ENCODE measurements around the gene IGF1R.

Gene IGF1R

DNA sequence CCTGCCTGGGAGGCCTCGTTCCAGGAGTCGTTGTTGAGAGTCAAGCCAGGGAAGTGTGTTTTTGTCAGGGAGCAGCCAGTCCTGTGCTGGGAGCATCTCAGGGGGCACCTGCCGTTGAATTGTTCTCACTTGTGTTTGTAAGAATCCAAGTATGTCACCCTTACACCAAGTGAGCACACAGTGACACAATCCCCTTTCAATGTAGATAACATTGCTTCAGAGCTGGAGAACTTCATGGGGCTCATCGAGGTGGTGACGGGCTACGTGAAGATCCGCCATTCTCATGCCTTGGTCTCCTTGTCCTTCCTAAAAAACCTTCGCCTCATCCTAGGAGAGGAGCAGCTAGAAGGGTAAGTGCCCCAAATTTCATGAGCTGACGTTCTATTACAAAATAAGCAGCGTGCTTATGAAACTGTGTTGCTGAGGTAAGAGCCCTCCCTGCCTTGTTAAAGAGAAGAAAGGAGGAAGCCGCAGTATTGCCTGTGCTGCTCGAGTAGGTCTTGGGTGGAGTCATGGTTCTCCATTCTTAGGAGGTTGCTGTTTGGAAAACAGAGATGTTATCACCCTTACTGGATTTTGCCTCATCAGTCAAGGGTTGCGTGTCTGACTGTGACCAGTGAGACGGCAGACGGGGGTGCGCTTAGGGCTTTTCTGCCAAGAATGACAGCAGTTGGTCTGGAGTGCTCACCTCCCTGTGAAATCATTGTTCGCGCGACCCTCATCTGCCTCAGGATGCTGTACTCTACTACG lies 251.1 kb downstream of the IGF1R start:
- H3K9me3 Mint-ChIP-seq: no peaks in the 10 kb centered on the region
- no peak overlapping the region for H3K4me3 Mint-ChIP-seq
- no peak for DNase-seq (ENCODE audit: low spot score)
- H3K36me3 Mint-ChIP-seq (ENCODE audit: low read depth): peaks cover 14% of the 10 kb centered on the region
- peaks cover 10% of the 10 kb centered on the region for H3K4me1 Mint-ChIP-seq (ENCODE audit: low read depth)
- H3K27ac Mint-ChIP-seq: no peak overlapping the region
- H3K27me3 Mint-ChIP-seq (ENCODE audit: low read depth): no peaks in the 10 kb centered on the region

DNA sequence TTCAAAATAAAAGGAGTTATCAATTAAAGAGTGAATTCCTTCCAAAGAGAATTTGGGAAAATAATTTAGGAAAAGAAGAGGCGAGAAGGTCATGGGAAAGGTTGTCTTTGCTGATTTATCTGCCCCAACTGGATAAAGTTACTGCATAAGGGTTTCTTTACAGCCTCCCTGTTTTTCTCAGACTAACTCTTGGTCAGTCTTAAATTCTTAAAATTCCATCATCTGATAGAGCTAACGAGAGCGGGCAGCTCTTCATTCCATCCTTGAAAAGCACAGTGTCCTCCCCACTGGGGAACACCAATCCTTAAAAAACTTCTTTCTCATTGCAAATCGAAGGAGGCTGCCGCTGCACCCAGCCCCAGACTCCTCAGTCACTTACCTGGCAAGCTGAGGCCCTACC lies 252.0 kb downstream of the IGF1R start:
- Mint-ChIP-seq H3K36me3 (ENCODE audit: low read depth) (peaks cover 14% of the 10 kb centered on the region), H3K4me3 (no peak overlapping the region), H3K27me3 (ENCODE audit: low read depth) (no peaks in the 10 kb centered on the region), H3K4me1 (ENCODE audit: low read depth) (peaks cover 12% of the 10 kb centered on the region), H3K27ac (no peak overlapping the region), H3K9me3 (no peaks in the 10 kb centered on the region)
- DNase-seq (ENCODE audit: low spot score): no peak

DNA sequence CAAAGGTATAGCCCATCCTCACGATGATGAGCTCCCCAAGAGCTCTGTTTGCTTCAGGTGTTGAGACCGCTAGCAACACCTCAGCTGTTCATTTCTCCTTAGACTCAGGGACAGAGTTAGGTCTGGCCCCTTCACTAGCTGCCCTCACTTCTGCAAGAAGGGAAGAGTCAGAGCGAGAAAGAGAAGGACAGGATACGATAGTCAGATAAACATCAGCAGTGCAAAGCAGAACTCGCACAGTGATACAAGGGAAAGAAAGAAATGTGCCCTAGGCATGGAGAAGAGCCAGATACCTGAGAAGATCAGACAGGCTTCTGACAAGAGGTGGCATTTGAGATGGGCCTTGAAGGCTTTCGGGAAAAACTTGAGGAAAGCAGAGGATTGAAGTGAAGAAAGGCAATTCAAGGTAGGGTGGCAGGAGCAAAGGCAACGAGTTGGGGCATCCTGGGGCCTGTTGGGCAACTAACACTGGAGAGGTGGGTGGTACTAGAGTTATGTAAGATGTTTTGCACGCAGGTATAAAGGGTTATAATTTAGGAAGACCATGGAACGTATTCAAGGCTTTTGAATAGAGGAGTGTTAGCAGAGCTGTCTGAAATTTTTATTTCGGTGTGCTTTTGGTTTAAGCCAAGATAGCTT lies 253.2 kb downstream of the IGF1R start:
- no peaks in the 10 kb centered on the region for H3K27me3 Mint-ChIP-seq (ENCODE audit: low read depth)
- H3K9me3 Mint-ChIP-seq: no peaks in the 10 kb centered on the region
- peak overlapping the region; percentile 0 for H3K4me3 Mint-ChIP-seq
- peaks cover 14% of the 10 kb centered on the region for H3K36me3 Mint-ChIP-seq (ENCODE audit: low read depth)
- H3K27ac Mint-ChIP-seq: no peak overlapping the region
- DNase-seq (ENCODE audit: low spot score): no peak
- peaks cover 12% of the 10 kb centered on the region for H3K4me1 Mint-ChIP-seq (ENCODE audit: low read depth)

DNA sequence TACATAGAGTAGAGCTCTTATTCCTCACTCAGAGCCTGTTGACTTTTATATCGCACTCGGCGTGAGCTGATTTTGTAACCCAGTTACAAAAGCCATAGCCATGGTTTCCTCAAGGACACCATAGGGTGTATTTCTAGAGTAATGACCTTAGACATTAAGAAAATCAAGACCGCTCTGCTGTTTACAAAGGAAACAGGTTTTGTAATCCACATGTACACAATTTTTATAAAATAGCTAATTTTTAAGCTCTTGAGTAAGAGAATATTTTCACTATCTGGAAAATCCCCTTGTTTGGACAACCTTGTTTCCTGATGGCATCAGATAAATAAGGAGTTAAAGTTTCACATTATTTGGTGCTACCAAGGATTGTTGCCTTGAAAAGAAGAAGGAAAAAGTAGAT lies 254.6 kb downstream of the IGF1R start:
- Mint-ChIP-seq H3K9me3 (no peaks in the 10 kb centered on the region), H3K4me1 (ENCODE audit: low read depth) (peaks cover 12% of the 10 kb centered on the region), H3K27ac (no peak overlapping the region), H3K4me3 (no peak overlapping the region), H3K36me3 (ENCODE audit: low read depth) (peaks cover 5% of the 10 kb centered on the region), H3K27me3 (ENCODE audit: low read depth) (no peaks in the 10 kb centered on the region)
- DNase-seq (ENCODE audit: low spot score): no peak

DNA sequence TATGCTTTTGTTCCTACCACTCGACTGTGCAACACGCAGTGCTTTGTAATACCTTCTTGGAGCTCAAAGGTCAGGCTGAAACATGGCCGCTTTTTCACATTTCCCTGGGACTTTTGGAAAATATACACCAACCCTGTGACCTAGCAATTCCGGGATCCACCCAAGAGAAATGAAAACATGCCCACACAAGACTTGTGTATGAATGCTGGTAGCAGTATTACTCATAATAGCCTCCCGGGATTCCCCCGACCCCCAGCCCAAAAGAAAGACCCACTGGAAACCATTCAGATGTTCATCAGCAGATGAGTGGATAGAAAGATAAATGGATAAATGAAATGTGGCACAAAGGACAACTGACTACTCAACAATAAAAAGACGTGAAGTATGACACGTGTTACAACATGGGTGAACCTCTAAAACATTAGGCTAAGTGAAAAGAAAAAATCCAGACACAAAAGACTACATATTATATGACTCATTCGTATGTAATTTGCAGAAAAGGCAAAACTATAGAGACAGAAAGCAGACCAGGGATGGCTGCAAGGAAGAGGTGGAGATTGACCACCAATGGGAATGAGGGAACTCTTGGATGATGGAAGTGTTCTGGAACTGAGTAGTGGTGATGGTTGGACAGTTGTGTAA lies 255.2 kb downstream of the IGF1R start:
- DNase-seq (ENCODE audit: low spot score): peak; percentile 16
- Mint-ChIP-seq H3K27ac (no peak overlapping the region), H3K36me3 (ENCODE audit: low read depth) (peaks cover 4% of the 10 kb centered on the region), H3K27me3 (ENCODE audit: low read depth) (no peaks in the 10 kb centered on the region), H3K4me3 (no peak overlapping the region), H3K4me1 (ENCODE audit: low read depth) (peaks cover 12% of the 10 kb centered on the region), H3K9me3 (no peaks in the 10 kb centered on the region)

DNA sequence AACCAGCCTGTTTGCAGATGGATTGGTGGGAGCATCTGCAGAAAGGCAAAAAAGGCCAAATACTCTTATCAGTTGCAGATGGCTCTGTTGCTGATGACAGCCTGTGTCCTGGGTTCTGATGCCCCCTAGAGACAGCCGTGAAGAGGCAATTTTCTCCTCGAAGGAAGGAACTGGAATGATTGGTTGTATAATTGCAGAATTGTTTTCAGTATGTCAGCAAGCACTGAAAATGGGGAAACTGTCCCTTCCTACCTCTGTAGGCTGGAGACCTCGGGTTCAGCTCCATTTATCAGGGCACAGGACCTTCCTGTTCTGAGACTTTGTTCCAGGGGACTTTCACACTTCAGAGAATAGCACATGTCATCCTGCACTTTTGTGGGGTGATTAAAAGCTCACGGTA lies 256.2 kb downstream of the IGF1R start:
- Mint-ChIP-seq H3K27me3 (ENCODE audit: low read depth) (no peaks in the 10 kb centered on the region), H3K9me3 (no peaks in the 10 kb centered on the region), H3K27ac (no peak overlapping the region), H3K36me3 (ENCODE audit: low read depth) (peaks cover 4% of the 10 kb centered on the region), H3K4me3 (no peak overlapping the region), H3K4me1 (ENCODE audit: low read depth) (peaks cover 12% of the 10 kb centered on the region)
- DNase-seq (ENCODE audit: low spot score): no peak

DNA sequence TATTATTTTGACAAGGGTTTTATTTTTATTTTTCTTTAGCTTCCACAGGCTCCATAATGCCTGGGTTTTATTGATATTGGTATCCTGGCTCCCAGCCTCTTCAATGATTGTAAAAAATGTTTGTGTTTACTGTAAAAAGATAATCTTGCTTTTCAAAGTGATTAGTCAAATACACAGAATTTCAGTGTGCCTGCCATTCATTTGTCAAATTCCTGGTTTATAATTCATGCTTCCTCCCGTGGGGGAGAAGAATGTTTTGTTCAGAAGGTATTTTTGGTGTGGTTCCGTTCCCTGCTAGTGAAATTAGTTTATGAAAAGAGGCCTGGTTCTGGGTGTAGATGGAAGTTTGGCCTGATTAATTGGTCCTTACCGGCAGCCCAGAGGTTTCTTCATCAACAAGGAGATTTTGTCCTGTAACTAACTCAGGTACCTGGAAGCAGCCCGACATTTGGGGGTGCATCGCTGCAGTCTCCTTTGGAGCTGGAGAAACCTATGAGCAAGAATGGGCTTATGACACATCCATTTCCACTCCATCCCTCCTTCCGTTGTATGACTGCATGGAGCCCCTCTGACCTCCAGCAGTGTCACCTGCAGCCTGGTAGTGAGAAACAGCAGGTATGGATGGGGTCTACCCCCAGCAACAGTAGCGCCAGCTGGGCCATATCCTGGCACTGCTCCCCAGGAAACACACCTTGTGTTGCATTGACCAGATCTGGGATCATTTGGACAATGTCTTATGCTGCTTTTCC lies 257.8 kb downstream of the IGF1R start:
- no peaks in the 10 kb centered on the region for H3K27me3 Mint-ChIP-seq (ENCODE audit: low read depth)
- DNase-seq (ENCODE audit: low spot score): no peak
- H3K4me3 Mint-ChIP-seq: no peak overlapping the region
- peaks cover 2% of the 10 kb centered on the region for H3K36me3 Mint-ChIP-seq (ENCODE audit: low read depth)
- peaks cover 12% of the 10 kb centered on the region for H3K4me1 Mint-ChIP-seq (ENCODE audit: low read depth)
- H3K27ac Mint-ChIP-seq: no peak overlapping the region
- H3K9me3 Mint-ChIP-seq: no peaks in the 10 kb centered on the region

DNA sequence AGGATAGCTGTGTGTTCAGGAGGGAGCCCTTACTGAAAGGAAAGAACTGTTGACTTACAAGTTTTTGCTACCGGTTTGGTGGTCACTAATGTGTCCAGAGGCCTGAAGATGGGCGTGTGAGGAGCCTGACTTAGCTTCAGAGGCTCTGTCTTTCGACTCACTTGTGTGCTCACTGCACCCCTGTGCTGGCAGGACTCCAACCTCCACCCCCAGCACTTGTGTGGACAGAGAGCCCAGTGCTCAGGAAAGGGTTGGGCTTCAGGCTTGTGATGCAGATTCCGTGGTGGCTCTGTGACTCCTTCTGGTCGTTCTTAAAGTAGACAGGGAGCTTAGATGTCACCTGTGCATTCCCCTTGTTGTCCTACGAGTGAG lies 258.4 kb downstream of the IGF1R start:
- Mint-ChIP-seq H3K4me1 (ENCODE audit: low read depth) (peaks cover 7% of the 10 kb centered on the region), H3K9me3 (no peaks in the 10 kb centered on the region), H3K4me3 (no peak overlapping the region), H3K27ac (no peak overlapping the region), H3K36me3 (ENCODE audit: low read depth) (peaks cover 2% of the 10 kb centered on the region), H3K27me3 (ENCODE audit: low read depth) (no peaks in the 10 kb centered on the region)
- no peak for DNase-seq (ENCODE audit: low spot score)

DNA sequence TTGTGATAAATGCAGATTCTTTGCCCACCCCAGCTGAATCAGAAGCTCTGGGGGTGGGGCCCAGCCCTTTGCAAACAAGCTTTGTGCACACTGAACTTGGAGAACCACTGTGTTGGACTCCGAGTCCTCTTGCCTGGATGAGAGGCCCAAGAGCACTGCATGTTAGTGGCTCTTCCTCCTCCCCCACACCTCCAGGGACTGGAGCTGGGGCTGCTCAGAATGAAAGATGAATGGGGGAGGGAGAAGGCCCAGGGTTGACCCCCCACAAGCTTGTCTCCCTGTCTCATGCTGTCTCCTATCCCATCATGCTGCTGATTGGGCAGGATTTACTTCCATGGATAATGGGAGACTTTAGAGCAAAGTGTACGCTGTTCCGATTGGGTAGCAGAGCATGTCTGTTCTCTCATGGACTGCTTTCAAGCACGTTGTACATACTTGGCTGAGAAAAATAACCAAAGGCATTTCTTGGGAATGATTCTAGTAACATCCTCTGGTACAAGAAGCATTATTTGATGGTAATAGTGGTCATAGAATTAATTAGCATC lies 259.7 kb downstream of the IGF1R start:
- H3K4me3 Mint-ChIP-seq: no peak overlapping the region
- H3K27me3 Mint-ChIP-seq (ENCODE audit: low read depth): no peaks in the 10 kb centered on the region
- no peak overlapping the region for H3K27ac Mint-ChIP-seq
- no peaks in the 10 kb centered on the region for H3K9me3 Mint-ChIP-seq
- peaks cover 6% of the 10 kb centered on the region for H3K36me3 Mint-ChIP-seq (ENCODE audit: low read depth)
- no peak for DNase-seq (ENCODE audit: low spot score)
- H3K4me1 Mint-ChIP-seq (ENCODE audit: low read depth): peaks cover 6% of the 10 kb centered on the region

DNA sequence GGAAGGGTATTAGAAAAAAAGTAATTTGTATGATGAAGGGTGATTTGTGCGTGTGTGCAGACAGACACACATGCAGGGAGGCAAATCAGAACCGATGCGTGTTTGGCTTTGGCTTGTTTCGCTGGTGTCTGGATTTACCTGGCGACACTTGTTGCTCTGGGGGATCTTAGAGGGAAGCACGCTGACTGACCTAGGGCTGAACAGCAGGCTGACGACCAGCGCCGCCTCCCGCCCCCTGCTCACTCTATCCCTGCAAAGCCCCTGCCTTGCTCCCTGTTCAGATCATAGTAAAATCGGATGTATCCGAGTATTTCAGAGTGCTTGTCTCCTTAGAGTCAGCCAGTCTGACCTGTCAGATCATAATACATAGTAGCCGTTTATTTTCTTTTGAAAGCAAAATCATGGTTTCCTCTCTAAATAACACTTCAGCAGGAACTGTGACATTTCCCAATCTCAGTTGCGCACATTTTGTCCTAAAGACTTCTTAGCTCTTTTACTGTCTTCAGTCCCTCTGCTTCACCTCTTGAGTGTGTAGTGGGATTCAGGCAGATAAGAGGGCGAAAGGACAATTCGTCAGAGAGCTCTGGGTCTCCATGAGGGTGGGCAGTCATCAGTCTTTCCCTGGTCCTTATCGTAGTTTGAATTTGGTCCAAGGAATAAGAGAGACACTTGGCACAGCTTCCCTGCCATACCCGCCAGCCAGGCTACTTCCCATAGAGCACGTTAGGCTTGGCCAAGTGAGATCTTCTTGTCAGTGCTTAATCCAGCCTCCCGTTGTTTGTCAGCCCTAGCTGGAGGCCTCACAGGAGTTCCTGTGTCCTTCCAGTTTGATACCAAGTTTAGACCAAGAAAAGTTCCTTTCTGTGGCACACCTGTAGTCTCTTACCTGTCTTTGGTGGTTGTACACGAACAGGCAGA lies 261.9 kb downstream of the IGF1R start:
- Mint-ChIP-seq H3K27ac (no peak overlapping the region), H3K4me1 (ENCODE audit: low read depth) (peaks cover 6% of the 10 kb centered on the region), H3K9me3 (no peaks in the 10 kb centered on the region)

DNA sequence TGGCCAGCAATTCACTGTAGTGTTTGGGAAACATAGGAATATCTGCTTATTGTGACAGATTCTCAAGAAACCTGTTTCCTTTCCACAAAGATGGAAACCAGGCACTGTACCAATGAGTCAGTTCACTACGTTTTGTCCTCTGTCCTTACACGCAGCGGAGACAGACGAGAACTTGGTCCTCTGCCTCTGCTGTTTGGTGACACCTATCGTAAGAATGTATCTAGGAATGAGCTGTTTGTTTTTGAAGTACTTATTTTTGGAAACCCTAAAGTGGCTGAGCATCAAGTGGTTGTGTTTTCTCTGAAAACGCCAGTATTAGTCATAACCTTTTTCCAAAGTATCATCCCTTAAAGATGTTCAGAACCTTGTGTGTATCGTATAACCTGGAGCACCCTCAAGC lies 266.3 kb downstream of the IGF1R start:
- Mint-ChIP-seq H3K9me3 (no peaks in the 10 kb centered on the region), H3K36me3 (ENCODE audit: low read depth) (peaks cover 36% of the 10 kb centered on the region), H3K4me3 (no peak overlapping the region), H3K4me1 (ENCODE audit: low read depth) (peaks cover 12% of the 10 kb centered on the region), H3K27me3 (ENCODE audit: low read depth) (no peaks in the 10 kb centered on the region), H3K27ac (no peak overlapping the region)
- DNase-seq (ENCODE audit: low spot score): no peak

More for the DNA sequence above, 261.9 kb downstream of the IGF1R start:
- Mint-ChIP-seq H3K27me3 (ENCODE audit: low read depth) (no peaks in the 10 kb centered on the region), H3K4me3 (no peak overlapping the region), H3K36me3 (ENCODE audit: low read depth) (peaks cover 9% of the 10 kb centered on the region)
- DNase-seq (ENCODE audit: low spot score): no peak

DNA sequence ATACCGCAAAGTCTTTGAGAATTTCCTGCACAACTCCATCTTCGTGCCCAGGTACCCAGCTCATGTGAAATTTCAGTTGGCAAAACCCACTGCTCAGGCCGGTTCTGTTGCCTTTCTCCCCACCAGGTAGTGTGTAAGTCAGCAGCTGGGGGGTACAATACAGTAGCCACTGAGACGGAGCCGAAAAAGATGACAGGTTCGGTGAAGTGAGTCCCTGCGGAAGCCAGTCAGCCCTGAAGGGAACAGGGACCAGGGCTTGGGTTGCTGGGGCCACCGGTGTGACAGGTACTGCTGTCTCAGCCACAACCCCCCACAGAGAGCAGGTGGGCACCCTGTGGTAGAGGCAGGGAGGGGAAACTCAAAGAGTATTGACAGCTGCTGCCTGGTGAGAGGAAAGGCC lies 268.5 kb downstream of the IGF1R start:
- H3K4me1 Mint-ChIP-seq (ENCODE audit: low read depth): peaks cover 25% of the 10 kb centered on the region
- no peak for DNase-seq (ENCODE audit: low spot score)
- no peaks in the 10 kb centered on the region for H3K27me3 Mint-ChIP-seq (ENCODE audit: low read depth)
- H3K9me3 Mint-ChIP-seq: no peaks in the 10 kb centered on the region
- no peak overlapping the region for H3K27ac Mint-ChIP-seq
- H3K36me3 Mint-ChIP-seq (ENCODE audit: low read depth): peaks cover 46% of the 10 kb centered on the region
- no peak overlapping the region for H3K4me3 Mint-ChIP-seq

DNA sequence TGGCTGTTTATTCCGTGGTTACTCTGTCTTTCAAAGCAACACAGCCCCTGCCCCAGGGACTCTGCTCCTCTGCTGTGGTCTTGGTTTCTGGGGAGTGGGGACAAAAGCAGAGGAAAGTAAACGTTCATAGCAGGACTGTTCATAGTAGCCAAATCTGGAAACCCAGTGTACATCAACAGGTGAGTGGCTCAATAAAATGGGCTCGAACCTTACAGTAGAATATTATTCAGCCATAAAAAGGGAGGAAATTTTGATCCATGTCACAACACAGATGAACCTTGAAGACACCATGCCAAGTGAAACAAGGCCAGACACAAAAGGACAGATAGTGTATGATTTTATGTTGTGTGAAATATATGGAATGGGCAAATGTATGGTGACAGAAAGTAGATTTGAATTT lies 269.1 kb downstream of the IGF1R start:
- no peak overlapping the region for H3K4me3 Mint-ChIP-seq
- peaks cover 25% of the 10 kb centered on the region for H3K4me1 Mint-ChIP-seq (ENCODE audit: low read depth)
- H3K27ac Mint-ChIP-seq: no peak overlapping the region
- H3K27me3 Mint-ChIP-seq (ENCODE audit: low read depth): no peaks in the 10 kb centered on the region
- peaks cover 47% of the 10 kb centered on the region for H3K36me3 Mint-ChIP-seq (ENCODE audit: low read depth)
- DNase-seq (ENCODE audit: low spot score): no peak
- no peaks in the 10 kb centered on the region for H3K9me3 Mint-ChIP-seq

All from T-helper 2 cell treated with Interferon-gamma antibody and Interleukin-4, amounts not matched to agents 5 μg/mL and 100 μg/mL, for 36 hours (primary cell).